Amniotic stem cell (primary cell): Measurements from ENCODE around the gene IGSF9B.

Experiments
- DNase-seq: peaks from one replicate; lab custom pipeline; 2025; lab: John Stamatoyannopoulos, UW

IGSF9B gene

GRCh38 chr11:133985981-133986944 lies 29.5 kb upstream of the IGSF9B start:
- no peak for DNase-seq

DNA sequence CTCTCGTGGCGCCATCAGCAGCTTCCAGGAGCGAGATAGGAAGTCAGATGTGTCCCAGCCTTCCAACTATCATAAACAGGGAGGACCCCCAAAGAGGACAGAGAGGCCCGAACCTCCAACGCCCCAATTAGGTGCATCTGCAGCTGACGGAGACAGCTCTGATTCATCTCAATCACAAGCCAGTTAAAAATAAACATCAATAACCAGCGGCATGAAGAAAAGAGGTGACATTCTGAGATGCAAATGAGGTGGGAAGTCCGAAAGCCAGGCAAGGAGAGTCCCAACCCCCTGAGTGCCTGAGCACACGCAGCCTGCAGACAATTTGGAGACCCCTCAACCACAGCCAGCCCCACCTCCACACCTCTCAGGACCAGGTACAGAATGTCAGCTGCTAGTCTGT lies 28.1 kb upstream of the IGSF9B start:
- no peak for DNase-seq

GRCh38 chr11:133983660-133984316 lies 27.0 kb upstream of the IGSF9B start:
- DNase-seq = no peak

GRCh38 chr11:133982876-133983275 lies 26.1 kb upstream of the IGSF9B start:
- no peak for DNase-seq

DNA sequence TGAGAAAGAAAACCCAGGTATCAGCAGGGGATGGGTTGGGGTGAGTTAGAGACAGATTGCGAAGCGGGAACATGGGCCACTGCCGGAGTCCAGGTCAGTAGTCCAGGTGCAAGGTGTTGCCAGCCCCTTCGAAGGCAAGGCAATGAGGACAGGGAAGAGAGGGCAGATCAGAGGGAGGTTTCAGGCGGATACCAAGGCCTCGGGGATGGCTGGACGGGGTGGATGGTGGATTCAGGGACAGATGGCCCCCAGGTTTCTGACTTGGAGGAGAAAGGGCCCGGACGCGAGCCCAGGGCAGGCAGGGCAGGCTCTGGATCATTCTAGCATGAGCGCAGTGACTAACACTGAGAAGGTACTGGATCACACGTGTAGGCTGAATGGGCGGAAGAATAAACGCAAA lies 25.4 kb upstream of the IGSF9B start:
- no peak for DNase-seq

- DNase-seq = no peak
Measured at GRCh38 chr11:133981156-133981555, 24.4 kb upstream of the IGSF9B start.

GRCh38 chr11:133980665-133981064 lies 23.9 kb upstream of the IGSF9B start:
- DNase-seq = no peak

DNA sequence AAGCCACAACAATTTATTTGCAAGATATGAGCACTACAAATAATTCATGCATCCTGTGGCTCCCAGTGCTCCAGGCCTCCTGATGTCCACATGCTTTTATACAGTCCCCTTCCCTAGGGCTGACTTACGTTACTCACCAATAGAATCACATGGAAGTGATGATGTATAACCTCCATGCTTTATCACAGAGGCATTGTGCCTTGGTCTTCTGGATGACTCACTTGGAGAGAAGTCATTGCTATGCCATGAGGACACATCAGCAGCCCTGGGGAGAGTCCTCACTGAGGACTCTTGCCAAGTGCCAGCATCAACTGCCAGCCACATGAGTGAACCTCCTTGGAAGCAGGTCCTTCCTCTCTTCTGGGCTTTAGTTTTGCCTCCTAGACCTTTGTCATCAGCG lies 22.0 kb upstream of the IGSF9B start:
- DNase-seq = no peak

- DNase-seq = no peak
Measured at GRCh38 chr11:133977067-133977677, 20.4 kb upstream of the IGSF9B start.

GRCh38 chr11:133975488-133975849 lies 18.7 kb upstream of the IGSF9B start:
- no peak for DNase-seq

- no peak for DNase-seq
Measured at GRCh38 chr11:133974836-133975487, 18.2 kb upstream of the IGSF9B start.

- no peak for DNase-seq
Measured at GRCh38 chr11:133971881-133972280, 15.1 kb upstream of the IGSF9B start.

- no peak for DNase-seq
Measured at GRCh38 chr11:133969112-133969511, 12.3 kb upstream of the IGSF9B start.

- DNase-seq = no peak
Measured at GRCh38 chr11:133968300-133968699, 11.5 kb upstream of the IGSF9B start.

- no peak for DNase-seq
Measured at GRCh38 chr11:133967599-133968238, 11.0 kb upstream of the IGSF9B start.

- no peak for DNase-seq
Measured at GRCh38 chr11:133966921-133967598, 10.3 kb upstream of the IGSF9B start.

- DNase-seq = no peak
Measured at GRCh38 chr11:133966172-133966651, 9.4 kb upstream of the IGSF9B start.

- no peak for DNase-seq
Measured at GRCh38 chr11:133965031-133965601, 8.3 kb upstream of the IGSF9B start.

- DNase-seq = no peak
Measured at GRCh38 chr11:133964356-133964755, 7.6 kb upstream of the IGSF9B start.

- DNase-seq = no peak
Measured at GRCh38 chr11:133961890-133962289, 5.1 kb upstream of the IGSF9B start.

DNA sequence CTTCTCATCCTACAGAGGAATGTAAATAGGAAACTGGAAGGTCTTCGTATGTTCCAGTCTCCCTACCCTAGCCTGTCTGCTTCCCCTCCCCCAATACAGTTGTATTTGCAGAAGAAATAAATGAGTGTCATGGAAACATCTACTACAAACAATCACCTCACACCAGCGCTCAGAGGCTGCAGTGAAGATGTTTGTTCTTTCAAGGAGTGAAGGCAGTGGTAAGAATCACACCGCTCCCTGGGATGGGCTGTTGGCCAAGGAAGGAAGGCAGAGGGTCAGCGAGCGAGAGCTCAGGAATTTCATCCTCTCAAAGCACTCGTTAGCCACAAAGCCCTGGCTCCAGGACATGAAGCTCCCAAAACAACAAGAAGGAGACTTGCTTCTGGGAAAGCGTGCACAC lies 1.1 kb upstream of the IGSF9B start:
- no peak for DNase-seq
